H1 (cell line): ENCODE measurements around the gene EPN2. TPM values are rescaled to one million over a fixed set of nuclear protein-coding genes. Genes with fewer than 3 reads are reported as not detected.

Experiments used
- CTCF ChIA-PET: fragments of 300-600 bp; sonication (Branson Sonifier 250); formaldehyde crosslinking; loops from one replicate; lab custom pipeline; 2021; ENCODE audit not compliant: partially characterized antibody; lab: Charles Lee
- POLR2A ChIA-PET: fragments of 300-600 bp; sonication (Branson Sonifier 250); formaldehyde crosslinking; loops from one replicate; lab custom pipeline; 2021; ENCODE audit warnings: inconsistent platforms; ENCODE audit not compliant: partially characterized antibody; lab: Charles Lee
- DNase-seq, 2 experiments: peaks; one replicate each; pipeline versions ENCODE4 v3.0.0 to v3.0.0-alpha.2; 2010 to 2022; ENCODE audit warnings: low spot score in 2 of 2, low read depth in 1 of 2, mixed read lengths in 1 of 2
- FAIRE-seq: peaks from 2 replicates; lab custom pipeline; 2011; peaks lifted over from hg19 to GRCh38; lab: Jason Lieb, UNC
- H2AFZ ChIP-seq: 2 replicates; pipeline ENCODE4 v1.8.1; 2012; ENCODE audit warnings: low read length, inconsistent platforms
- H2AK5ac ChIP-seq: 2 replicates; pipeline ENCODE4 v1.6.1; 2013; ENCODE audit warnings: low read depth, low read length
- H2BK120ac ChIP-seq: replicated peaks from 2 replicates; pipeline ENCODE3; 2013; ENCODE audit warnings: low read depth, low read length, inconsistent platforms
- H2BK12ac ChIP-seq: 2 replicates; pipeline ENCODE4 v1.6.1; 2013; ENCODE audit warnings: low read depth, low read length
- H2BK15ac ChIP-seq: 2 replicates; pipeline ENCODE4 v1.6.1; 2013; ENCODE audit warnings: low read length
- H2BK20ac ChIP-seq: 2 replicates; pipeline ENCODE4 v1.6.1; 2013; ENCODE audit warnings: low read length
- H2BK5ac ChIP-seq: 2 replicates; pipeline ENCODE4 v1.6.1; 2013; ENCODE audit warnings: low read depth, low read length
- H3K14ac ChIP-seq: 2 replicates; pipeline ENCODE4 v1.6.1; 2013; ENCODE audit warnings: inconsistent platforms; ENCODE audit not compliant: insufficient read length
- H3K18ac ChIP-seq: 2 replicates; pipeline ENCODE4 v1.6.1; 2013; ENCODE audit warnings: low read length; ENCODE audit errors: extremely low read depth
- H3K23ac ChIP-seq: 2 replicates; pipeline ENCODE4 v1.6.1; 2013; ENCODE audit warnings: inconsistent platforms; ENCODE audit not compliant: insufficient read length
- H3K23me2 ChIP-seq: 2 replicates; pipeline ENCODE4 v1.6.1; 2013; ENCODE audit warnings: low read depth, low read length
- H3K27ac ChIP-seq: 2 replicates; pipeline ENCODE4 v1.6.1; 2011; ENCODE audit warnings: low read depth, low read length, inconsistent platforms
- H3K27me3 ChIP-seq, 4 experiments: replicated peaks in 1 of 4; 1 replicate in 1 of 4; 2 replicates in 3 of 4; pipeline versions ENCODE4 v1.6.1 to v1.8.1; 2011 to 2013; ENCODE audit warnings: low read length in 3 of 4, mild to moderate bottlenecking in 3 of 4, inconsistent platforms in 2 of 4, mixed read lengths in 2 of 4, moderate library complexity in 1 of 4; ENCODE audit not compliant: control insufficient read depth in 3 of 4, insufficient read depth in 3 of 4; ENCODE audit errors: extremely low read depth in 1 of 4
- H3K36me3 ChIP-seq, 4 experiments: 2 replicates each; pipeline versions ENCODE4 v1.6.1 to v1.8.1; 2011 to 2013; ENCODE audit warnings: mild to moderate bottlenecking in 4 of 4, low read length in 3 of 4, moderate library complexity in 2 of 4, control low read depth in 1 of 4, inconsistent platforms in 1 of 4; ENCODE audit not compliant: insufficient read depth in 4 of 4, control insufficient read depth in 2 of 4
- H3K4ac ChIP-seq: replicated peaks from 2 replicates; pipeline ENCODE3; 2013; ENCODE audit warnings: low read length, low read depth, mixed read lengths, inconsistent platforms; ENCODE audit not compliant: insufficient read length
- H3K4me1 ChIP-seq, 4 experiments: replicated peaks in 1 of 4; 1 replicate in 1 of 4; 2 replicates in 3 of 4; pipeline versions ENCODE4 v1.6.1 to v1.8.1; 2011 to 2013; ENCODE audit warnings: low read length in 3 of 4, inconsistent platforms in 2 of 4, mixed read lengths in 1 of 4; ENCODE audit not compliant: insufficient read depth in 4 of 4, control insufficient read depth in 3 of 4
- H3K4me2 ChIP-seq, 2 experiments: 2 replicates each; pipeline versions ENCODE4 v1.6.1 to v1.8.1; 2011 to 2013; ENCODE audit warnings: low read depth in 2 of 2, low read length in 2 of 2, control low read depth in 1 of 2, inconsistent platforms in 1 of 2, mild to moderate bottlenecking in 1 of 2; ENCODE audit not compliant: insufficient read depth in 1 of 2
- H3K4me3 ChIP-seq, 4 experiments: fragments of 200-600, 300-600 bp in 1 of 4; sonication (generic), shearing (Covaris generic), sonication (Bioruptor Twin) in 1 of 4; 2 replicates each; pipeline versions ENCODE4 v1.5.1 to v1.8.1; 2011 to 2016; ENCODE audit warnings: low read length in 4 of 4, low read depth in 3 of 4, control low read depth in 2 of 4, inconsistent platforms in 2 of 4, mild to moderate bottlenecking in 2 of 4, mixed read lengths in 1 of 4, moderate library complexity in 1 of 4; ENCODE audit not compliant: insufficient read depth in 2 of 4; ENCODE audit errors: extremely low read depth in 1 of 4
- H3K56ac ChIP-seq: replicated peaks from 2 replicates; pipeline ENCODE3; 2013; ENCODE audit warnings: low read depth, mild to moderate bottlenecking, mixed read lengths, low read length, inconsistent platforms; ENCODE audit not compliant: insufficient read length
- H3K79me1 ChIP-seq: 2 replicates; pipeline ENCODE4 v1.6.1; 2013; ENCODE audit warnings: low read depth, low read length, control low read depth
- H3K79me2 ChIP-seq, 2 experiments: 2 replicates each; pipeline versions ENCODE4 v1.6.1 to v1.8.1; 2012 to 2013; ENCODE audit warnings: low read length in 2 of 2, mild to moderate bottlenecking in 2 of 2, inconsistent platforms in 1 of 2; ENCODE audit not compliant: insufficient read depth in 2 of 2, control insufficient read depth in 1 of 2
- H3K9ac ChIP-seq, 4 experiments: replicated peaks in 1 of 4; 1 replicate in 1 of 4; 2 replicates in 3 of 4; pipeline versions ENCODE4 v1.6.1 to v1.8.1; 2011 to 2013; ENCODE audit warnings: low read depth in 3 of 4, low read length in 3 of 4, control low read depth in 2 of 4, mild to moderate bottlenecking in 2 of 4, moderate library complexity in 2 of 4, inconsistent platforms in 1 of 4; ENCODE audit errors: extremely low read depth in 1 of 4
- H3K9me3 ChIP-seq, 2 experiments: 2 replicates each; pipeline versions ENCODE4 v1.6.1 to v1.8.1; 2012 to 2013; ENCODE audit warnings: mild to moderate bottlenecking in 2 of 2, moderate library complexity in 2 of 2, control low read depth in 1 of 2, inconsistent platforms in 1 of 2, low read depth in 1 of 2, low read length in 1 of 2, mixed read lengths in 1 of 2; ENCODE audit not compliant: insufficient read depth in 2 of 2
- H4K20me1 ChIP-seq, 2 experiments: replicated peaks in 1 of 2; 2 replicates each; pipeline versions ENCODE3 to v1.8.1; 2011 to 2013; ENCODE audit warnings: inconsistent platforms in 2 of 2, low read length in 2 of 2, mild to moderate bottlenecking in 1 of 2; ENCODE audit not compliant: insufficient read depth in 2 of 2, control insufficient read depth in 1 of 2
- H4K5ac ChIP-seq: 2 replicates; pipeline ENCODE4 v1.6.1; 2013; ENCODE audit warnings: low read length, low read depth, mixed read lengths, inconsistent platforms; ENCODE audit not compliant: insufficient read length
- H4K8ac ChIP-seq: 2 replicates; pipeline ENCODE4 v1.8.0; 2013; ENCODE audit warnings: mild to moderate bottlenecking, moderate library complexity, low read length, inconsistent platforms; ENCODE audit not compliant: insufficient read depth; ENCODE audit errors: extremely low read depth
- H4K91ac ChIP-seq: replicated peaks from 2 replicates; pipeline ENCODE3; 2013; ENCODE audit warnings: low read length, mixed read lengths, inconsistent platforms; ENCODE audit not compliant: insufficient read length
- SIN3A ChIP-seq, 2 experiments: IDR thresholded peaks in 1 of 2; conservative IDR thresholded peaks in 1 of 2; 2 replicates each; pipeline ENCODE4 v1.6.1; 2011 to 2012; ENCODE audit warnings: low read length in 2 of 2, improper control_type of control experiment in 1 of 2, low read depth in 1 of 2, mild to moderate bottlenecking in 1 of 2
- WGBS, 2 experiments: shearing (Covaris generic) in 1 of 2; methylation state at CpG; one replicate each; pipeline versions ENCODE4 v1.1.6 to v1.1.7; 2013 to 2015; ENCODE audit warnings: low lambda C conversion rate in 2 of 2, mixed read lengths in 2 of 2, inconsistent platforms in 1 of 2, low coverage in 1 of 2, missing lambda C conversion rate in 1 of 2; ENCODE audit not compliant: insufficient replicate concordance in 2 of 2, insufficient coverage in 1 of 2, insufficient read length in 1 of 2; ENCODE audit errors: extremely low coverage in 1 of 2, missing lambda C conversion rate in 1 of 2; 5-methylcytosine and 5-hydroxymethylcytosine counted together
- polyA plus RNA-seq, 7 experiments: library from polyadenylated mRNA; depleted of rRNA in 3 of 7; stranded (reverse) in 5 of 7; unstranded in 2 of 7; fragments of >200 nt in 5 of 7; fragments of 200-250 nt in 2 of 7; gene quantifications; 1 replicate in 5 of 7; 2 replicates in 1 of 7; 4 replicates in 1 of 7; pipeline versions ENCODE4 v1.2.1 to v1.2.3, GENCODE V29; 2011 to 2013; ENCODE audit warnings: missing spikeins in 2 of 7, mixed read lengths in 2 of 7
- total RNA-seq: library from RNA; stranded (reverse); fragmentation: NEBNext Ultra II Directional; extraction: Animal tissue kit (Norgen Biotek cat#: 25700); gene quantifications from 2 replicates; pipeline ENCODE4 v1.2.1, GENCODE V29; 2021
- TF ChIP-seq, protein P1 (sequence below): IDR thresholded peaks from 2 replicates; pipeline ENCODE4 v1.6.1; 2012; ENCODE audit warnings: low read length, inconsistent platforms

Gene EPN2
- total and polyA plus RNA-seq, 2 of the 8 experiments (the other 6 are each of a cell fraction or from before 2014, with no cell fraction given): 28.7 to 55.8 TPM

DNA sequence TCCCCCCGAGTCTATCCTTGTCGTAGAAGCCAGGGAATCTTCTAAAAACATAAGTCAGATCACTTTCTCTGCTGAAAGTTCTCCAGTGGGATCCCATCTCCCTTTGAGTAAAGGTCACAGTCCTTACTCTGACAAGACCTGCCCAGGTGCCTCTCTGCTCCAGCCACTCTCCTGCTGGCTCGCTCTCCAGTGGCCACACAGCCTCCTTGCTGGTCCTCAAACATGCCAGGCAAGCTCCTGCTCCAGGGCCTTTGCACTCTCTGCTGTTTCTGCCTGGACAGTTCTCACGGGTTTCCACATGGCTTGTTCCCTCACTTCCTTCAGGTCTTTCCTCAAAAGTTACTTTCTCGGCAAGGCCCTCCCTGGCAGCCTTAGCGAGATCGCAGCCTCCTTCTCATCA, 122.0 kb downstream of the EPN2 start:
- H3K27ac ChIP-seq: no peak overlapping the region
- H2BK5ac ChIP-seq: no peak overlapping the region
- no peaks in the 10 kb centered on the region; a peak in 1 of 7 replicates for H3K27me3 ChIP-seq
- peaks cover 0 to 4% of the 10 kb centered on the region in 2 experiments for H4K20me1 ChIP-seq
- no peak overlapping the region for H2BK20ac ChIP-seq
- no peak overlapping the region for H3K23ac ChIP-seq
- no peak overlapping the region for H4K5ac ChIP-seq
- H2BK12ac ChIP-seq: no peak overlapping the region
- H2AK5ac ChIP-seq: no peak overlapping the region
- H4K8ac ChIP-seq: no peak overlapping the region
- TF ChIP-seq, protein P1, sequence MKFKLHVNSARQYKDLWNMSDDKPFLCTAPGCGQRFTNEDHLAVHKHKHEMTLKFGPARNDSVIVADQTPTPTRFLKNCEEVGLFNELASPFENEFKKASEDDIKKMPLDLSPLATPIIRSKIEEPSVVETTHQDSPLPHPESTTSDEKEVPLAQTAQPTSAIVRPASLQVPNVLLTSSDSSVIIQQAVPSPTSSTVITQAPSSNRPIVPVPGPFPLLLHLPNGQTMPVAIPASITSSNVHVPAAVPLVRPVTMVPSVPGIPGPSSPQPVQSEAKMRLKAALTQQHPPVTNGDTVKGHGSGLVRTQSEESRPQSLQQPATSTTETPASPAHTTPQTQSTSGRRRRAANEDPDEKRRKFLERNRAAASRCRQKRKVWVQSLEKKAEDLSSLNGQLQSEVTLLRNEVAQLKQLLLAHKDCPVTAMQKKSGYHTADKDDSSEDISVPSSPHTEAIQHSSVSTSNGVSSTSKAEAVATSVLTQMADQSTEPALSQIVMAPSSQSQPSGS: no peak
- no peak for TF ChIP-seq SIN3A (conservative IDR thresholded peaks at IDR 0.05 in 1 of 2, IDR thresholded peaks at IDR 0.05 in 1 of 2; ENCODE audit: low read depth in 1 of 2, low read length in 2 of 2)
- no peak overlapping the region for H3K9ac ChIP-seq
- no peaks in the 10 kb centered on the region for H3K9me3 ChIP-seq
- H2AFZ ChIP-seq: no peak overlapping the region
- 89% methylated on average over 7 of the region's 7 CpGs; no CpG with 5 or more reads in 1 of the 2 experiments for WGBS, 2 experiments
- POLR2A ChIA-PET: interaction anchor here (1.2 kb wide), 1 partner anchor 19 kb away, joined by 3 read pairs; the partner anchor contains the start of gene MAPK7
- no peak overlapping the region for H2BK120ac ChIP-seq
- H3K4ac ChIP-seq: no peak overlapping the region
- H2BK15ac ChIP-seq: no peak overlapping the region
- H3K14ac ChIP-seq: no peak overlapping the region
- H3K36me3 ChIP-seq: peaks cover 0 to 7% (median 0%) of the 10 kb centered on the region in 4 experiments; a peak in 1 of 8 replicates
- no peak overlapping the region for H3K4me2 ChIP-seq
- FAIRE-seq (no peak), DNase-seq (no peak)
- H3K79me1 ChIP-seq: peaks cover 2% of the 10 kb centered on the region; the same call in 1 of the 2 replicates
- H3K79me2 ChIP-seq: no peaks in the 10 kb centered on the region
- CTCF ChIA-PET: interaction anchor here (1.2 to 2.1 kb wide), 3 partner anchors 16 to 408 kb away, joined by 3 to 8 read pairs (median 4); no protein-coding TSS in a partner anchor
- peaks cover 0 to 9% (median 2%) of the 10 kb centered on the region in 4 experiments; a peak in 3 of 7 replicates for H3K4me1 ChIP-seq
- no peak overlapping the region for H3K4me3 ChIP-seq
- H4K91ac ChIP-seq: no peak overlapping the region
- no peak overlapping the region for H3K18ac ChIP-seq
- H3K23me2 ChIP-seq: peaks cover 6% of the 10 kb centered on the region; the same call in 1 of the 2 replicates
- H3K56ac ChIP-seq: no peak overlapping the region
